K562 (cell line): ENCODE results near the gene PRR14. TPM values are rescaled to one million over a fixed set of nuclear protein-coding genes. Genes with fewer than 3 reads are reported as not detected.

Experiments used
- CBX3 ChIP-seq, 2 experiments: IDR thresholded peaks; 1 replicate in 1 of 2; 2 replicates in 1 of 2; pipeline ENCODE4 v1.6.1; 2012; ENCODE audit warnings: inconsistent platforms in 2 of 2, low read length in 2 of 2, borderline replicate concordance in 1 of 2, control low read depth in 1 of 2
- ELF1 ChIP-seq: fragments of 200-800 bp; sonication (Bioruptor generic); IDR thresholded peaks from 2 replicates; pipeline ENCODE4 v1.6.1; 2016; ENCODE audit warnings: missing genetic modification characterization, missing compliant biosample characterization
- HDGF ChIP-seq: fragments of 450-650 bp; IDR thresholded peaks from 2 replicates; pipeline ENCODE4 v1.6.1; 2016
- RBM39 ChIP-seq: fragments of 200-400 bp; formaldehyde crosslinking; optimal IDR thresholded peaks from 2 replicates; pipeline ENCODE3; 2018; ENCODE audit warnings: low read depth, low read length
- SMAD4 ChIP-seq: fragments of 250-450 bp; sonication (Bioruptor Pico); conservative IDR thresholded peaks from 2 replicates; pipeline ENCODE4 v1.8.0; 2021; ENCODE audit warnings: inconsistent platforms, mild to moderate bottlenecking, moderate library complexity
- SMARCE1 ChIP-seq: fragments of 450-650 bp; IDR thresholded peaks from 2 replicates; pipeline ENCODE4 v1.7.1; 2016; ENCODE audit warnings: mild to moderate bottlenecking
- polyA plus RNA-seq, 8 experiments: library from polyadenylated mRNA; depleted of rRNA in 4 of 8; stranded (reverse) in 5 of 8; unstranded in 3 of 8; fragments of >200 nt; fragmentation: Nextera tagmentation in 2 of 8; fragmentation: Illumina TruSeq in 1 of 8; extraction: Ambion mirVana in 2 of 8; extraction: Trizol in 1 of 8; gene quantifications; 2 replicates each; pipeline versions ENCODE4 v1.2.1 to v1.2.3, GENCODE V29; 2011 to 2014; ENCODE audit warnings: inconsistent platforms in 1 of 8, missing spikeins in 1 of 8
- total RNA-seq, 7 experiments: library from RNA; depleted of rRNA in 6 of 7; stranded (reverse); fragments of >200 nt in 6 of 7; fragmentation: Illumina TruSeq in 2 of 7; extraction: Trizol in 2 of 7; gene quantifications; 2 replicates each; pipeline versions ENCODE4 v1.2.1 to v1.2.3, GENCODE V29; 2011 to 2021; ENCODE audit warnings: low replicate concordance in 1 of 7
- TF ChIP-seq, protein P1 (sequence below): fragments of 150-350 bp; IDR thresholded peaks from 2 replicates; pipeline ENCODE4 v1.6.1; 2014; ENCODE audit warnings: low read depth, mild to moderate bottlenecking, low read length, borderline replicate concordance
- TF ChIP-seq, protein P2 (sequence below): fragments of 250-450 bp; sonication (Bioruptor Pico); IDR thresholded peaks from 2 replicates; pipeline ENCODE4 v1.5.1; 2021; ENCODE audit warnings: mild to moderate bottlenecking
- TF ChIP-seq, protein P3 (sequence below): fragments of 450-650 bp; IDR thresholded peaks from 2 replicates; pipeline ENCODE4 v1.6.1; 2016
- TF ChIP-seq, protein P4 (sequence below): sonication (generic); formaldehyde crosslinking; IDR thresholded peaks from 2 replicates; pipeline ENCODE4 v1.8.0; 2022; ENCODE audit warnings: mild to moderate bottlenecking, missing genetic modification reagents
- TF ChIP-seq, protein P5 (sequence below): IDR thresholded peaks from 2 replicates; pipeline ENCODE4 v1.6.1; 2011; ENCODE audit warnings: borderline replicate concordance, low read depth, mild to moderate bottlenecking, moderate library complexity, low read length; ENCODE audit not compliant: insufficient read depth, poor library complexity, severe bottlenecking

Gene PRR14
- total and polyA plus RNA-seq, 9 of the 15 experiments (the other 6 are each of a cell fraction or from before 2014, with no cell fraction given) = 2.2 to 63.1 (median 11.5) TPM

DNA sequence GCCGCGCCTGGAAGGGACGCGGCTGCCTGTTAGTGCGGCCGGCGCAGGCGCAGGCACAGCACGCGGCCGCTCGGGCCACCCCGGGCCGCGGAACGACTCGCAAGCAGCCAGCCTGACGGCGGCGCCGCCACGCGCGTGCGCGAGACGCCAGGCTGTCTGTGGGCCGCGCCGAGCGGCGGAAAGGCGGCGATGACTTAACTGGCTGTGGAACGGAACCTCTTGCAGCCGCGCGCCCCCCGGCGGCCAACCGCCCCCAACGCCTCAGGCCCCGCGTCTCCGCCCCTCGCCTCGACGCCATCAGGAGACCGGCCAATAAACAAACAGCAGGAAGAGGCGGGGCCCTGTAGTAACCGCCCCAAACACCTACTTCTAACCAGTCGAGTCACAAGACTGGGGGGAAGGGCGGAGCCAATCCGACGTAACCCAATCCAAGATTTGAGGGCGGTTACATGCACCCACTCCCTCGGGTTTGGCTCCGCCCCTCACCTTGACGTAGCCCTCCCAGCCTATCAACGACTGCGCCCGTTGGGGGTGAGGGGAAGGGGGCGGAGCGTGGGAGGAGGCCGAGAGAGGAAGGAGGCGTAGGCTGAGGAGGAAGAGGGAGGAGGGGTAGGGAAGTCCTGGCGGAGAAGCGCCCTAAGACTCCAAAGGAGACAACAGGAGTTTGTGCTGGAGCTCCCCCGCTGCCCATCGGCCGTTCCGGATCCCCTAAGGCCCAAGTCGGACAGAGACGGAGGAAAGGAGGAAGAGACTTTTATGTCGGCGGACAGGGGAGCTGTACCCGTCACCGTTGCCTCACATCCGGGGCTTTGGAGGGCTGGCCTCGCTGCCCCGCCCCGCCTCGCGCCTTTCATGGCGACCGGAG lies 7.3 kb downstream of the PRR14 start, which contains the start of gene FBRS (continued):
- TF ChIP-seq, protein P1, sequence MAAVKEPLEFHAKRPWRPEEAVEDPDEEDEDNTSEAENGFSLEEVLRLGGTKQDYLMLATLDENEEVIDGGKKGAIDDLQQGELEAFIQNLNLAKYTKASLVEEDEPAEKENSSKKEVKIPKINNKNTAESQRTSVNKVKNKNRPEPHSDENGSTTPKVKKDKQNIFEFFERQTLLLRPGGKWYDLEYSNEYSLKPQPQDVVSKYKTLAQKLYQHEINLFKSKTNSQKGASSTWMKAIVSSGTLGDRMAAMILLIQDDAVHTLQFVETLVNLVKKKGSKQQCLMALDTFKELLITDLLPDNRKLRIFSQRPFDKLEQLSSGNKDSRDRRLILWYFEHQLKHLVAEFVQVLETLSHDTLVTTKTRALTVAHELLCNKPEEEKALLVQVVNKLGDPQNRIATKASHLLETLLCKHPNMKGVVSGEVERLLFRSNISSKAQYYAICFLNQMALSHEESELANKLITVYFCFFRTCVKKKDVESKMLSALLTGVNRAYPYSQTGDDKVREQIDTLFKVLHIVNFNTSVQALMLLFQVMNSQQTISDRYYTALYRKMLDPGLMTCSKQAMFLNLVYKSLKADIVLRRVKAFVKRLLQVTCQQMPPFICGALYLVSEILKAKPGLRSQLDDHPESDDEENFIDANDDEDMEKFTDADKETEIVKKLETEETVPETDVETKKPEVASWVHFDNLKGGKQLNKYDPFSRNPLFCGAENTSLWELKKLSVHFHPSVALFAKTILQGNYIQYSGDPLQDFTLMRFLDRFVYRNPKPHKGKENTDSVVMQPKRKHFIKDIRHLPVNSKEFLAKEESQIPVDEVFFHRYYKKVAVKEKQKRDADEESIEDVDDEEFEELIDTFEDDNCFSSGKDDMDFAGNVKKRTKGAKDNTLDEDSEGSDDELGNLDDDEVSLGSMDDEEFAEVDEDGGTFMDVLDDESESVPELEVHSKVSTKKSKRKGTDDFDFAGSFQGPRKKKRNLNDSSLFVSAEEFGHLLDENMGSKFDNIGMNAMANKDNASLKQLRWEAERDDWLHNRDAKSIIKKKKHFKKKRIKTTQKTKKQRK = peak; percentile 32; the same call in 1 of the 2 replicates
- TF ChIP-seq, protein P2, sequence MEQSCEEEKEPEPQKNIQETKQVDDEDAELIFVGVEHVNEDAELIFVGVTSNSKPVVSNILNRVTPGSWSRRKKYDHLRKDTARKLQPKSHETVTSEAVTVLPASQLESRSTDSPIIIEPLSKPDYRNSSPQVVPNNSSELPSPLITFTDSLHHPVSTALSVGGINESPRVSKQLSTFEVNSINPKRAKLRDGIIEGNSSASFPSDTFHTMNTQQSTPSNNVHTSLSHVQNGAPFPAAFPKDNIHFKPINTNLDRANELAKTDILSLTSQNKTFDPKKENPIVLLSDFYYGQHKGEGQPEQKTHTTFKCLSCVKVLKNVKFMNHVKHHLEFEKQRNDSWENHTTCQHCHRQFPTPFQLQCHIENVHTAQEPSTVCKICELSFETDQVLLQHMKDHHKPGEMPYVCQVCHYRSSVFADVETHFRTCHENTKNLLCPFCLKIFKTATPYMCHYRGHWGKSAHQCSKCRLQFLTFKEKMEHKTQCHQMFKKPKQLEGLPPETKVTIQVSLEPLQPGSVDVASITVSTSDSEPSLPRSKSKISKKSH (CRISPR knock-in tag) = no peak
- peak; percentile 100 for TF ChIP-seq SMAD4
- TF ChIP-seq, protein P3, sequence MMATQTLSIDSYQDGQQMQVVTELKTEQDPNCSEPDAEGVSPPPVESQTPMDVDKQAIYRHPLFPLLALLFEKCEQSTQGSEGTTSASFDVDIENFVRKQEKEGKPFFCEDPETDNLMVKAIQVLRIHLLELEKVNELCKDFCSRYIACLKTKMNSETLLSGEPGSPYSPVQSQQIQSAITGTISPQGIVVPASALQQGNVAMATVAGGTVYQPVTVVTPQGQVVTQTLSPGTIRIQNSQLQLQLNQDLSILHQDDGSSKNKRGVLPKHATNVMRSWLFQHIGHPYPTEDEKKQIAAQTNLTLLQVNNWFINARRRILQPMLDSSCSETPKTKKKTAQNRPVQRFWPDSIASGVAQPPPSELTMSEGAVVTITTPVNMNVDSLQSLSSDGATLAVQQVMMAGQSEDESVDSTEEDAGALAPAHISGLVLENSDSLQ = peak; percentile 86
- TF ChIP-seq SMARCE1 = peak; percentile 68; the same call in 1 of the 2 replicates
- peak; percentile 85 for TF ChIP-seq ELF1 (tag)
- TF ChIP-seq CBX3 (IDR thresholded peaks at IDR 0.05; ENCODE audit: borderline replicate concordance in 1 of 2, low read length in 2 of 2) = no peak
- peak; percentile 96 for TF ChIP-seq HDGF
- TF ChIP-seq, protein P4, sequence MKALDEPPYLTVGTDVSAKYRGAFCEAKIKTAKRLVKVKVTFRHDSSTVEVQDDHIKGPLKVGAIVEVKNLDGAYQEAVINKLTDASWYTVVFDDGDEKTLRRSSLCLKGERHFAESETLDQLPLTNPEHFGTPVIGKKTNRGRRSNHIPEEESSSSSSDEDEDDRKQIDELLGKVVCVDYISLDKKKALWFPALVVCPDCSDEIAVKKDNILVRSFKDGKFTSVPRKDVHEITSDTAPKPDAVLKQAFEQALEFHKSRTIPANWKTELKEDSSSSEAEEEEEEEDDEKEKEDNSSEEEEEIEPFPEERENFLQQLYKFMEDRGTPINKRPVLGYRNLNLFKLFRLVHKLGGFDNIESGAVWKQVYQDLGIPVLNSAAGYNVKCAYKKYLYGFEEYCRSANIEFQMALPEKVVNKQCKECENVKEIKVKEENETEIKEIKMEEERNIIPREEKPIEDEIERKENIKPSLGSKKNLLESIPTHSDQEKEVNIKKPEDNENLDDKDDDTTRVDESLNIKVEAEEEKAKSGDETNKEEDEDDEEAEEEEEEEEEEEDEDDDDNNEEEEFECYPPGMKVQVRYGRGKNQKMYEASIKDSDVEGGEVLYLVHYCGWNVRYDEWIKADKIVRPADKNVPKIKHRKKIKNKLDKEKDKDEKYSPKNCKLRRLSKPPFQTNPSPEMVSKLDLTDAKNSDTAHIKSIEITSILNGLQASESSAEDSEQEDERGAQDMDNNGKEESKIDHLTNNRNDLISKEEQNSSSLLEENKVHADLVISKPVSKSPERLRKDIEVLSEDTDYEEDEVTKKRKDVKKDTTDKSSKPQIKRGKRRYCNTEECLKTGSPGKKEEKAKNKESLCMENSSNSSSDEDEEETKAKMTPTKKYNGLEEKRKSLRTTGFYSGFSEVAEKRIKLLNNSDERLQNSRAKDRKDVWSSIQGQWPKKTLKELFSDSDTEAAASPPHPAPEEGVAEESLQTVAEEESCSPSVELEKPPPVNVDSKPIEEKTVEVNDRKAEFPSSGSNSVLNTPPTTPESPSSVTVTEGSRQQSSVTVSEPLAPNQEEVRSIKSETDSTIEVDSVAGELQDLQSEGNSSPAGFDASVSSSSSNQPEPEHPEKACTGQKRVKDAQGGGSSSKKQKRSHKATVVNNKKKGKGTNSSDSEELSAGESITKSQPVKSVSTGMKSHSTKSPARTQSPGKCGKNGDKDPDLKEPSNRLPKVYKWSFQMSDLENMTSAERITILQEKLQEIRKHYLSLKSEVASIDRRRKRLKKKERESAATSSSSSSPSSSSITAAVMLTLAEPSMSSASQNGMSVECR = peak; percentile 76
- TF ChIP-seq, protein P5, sequence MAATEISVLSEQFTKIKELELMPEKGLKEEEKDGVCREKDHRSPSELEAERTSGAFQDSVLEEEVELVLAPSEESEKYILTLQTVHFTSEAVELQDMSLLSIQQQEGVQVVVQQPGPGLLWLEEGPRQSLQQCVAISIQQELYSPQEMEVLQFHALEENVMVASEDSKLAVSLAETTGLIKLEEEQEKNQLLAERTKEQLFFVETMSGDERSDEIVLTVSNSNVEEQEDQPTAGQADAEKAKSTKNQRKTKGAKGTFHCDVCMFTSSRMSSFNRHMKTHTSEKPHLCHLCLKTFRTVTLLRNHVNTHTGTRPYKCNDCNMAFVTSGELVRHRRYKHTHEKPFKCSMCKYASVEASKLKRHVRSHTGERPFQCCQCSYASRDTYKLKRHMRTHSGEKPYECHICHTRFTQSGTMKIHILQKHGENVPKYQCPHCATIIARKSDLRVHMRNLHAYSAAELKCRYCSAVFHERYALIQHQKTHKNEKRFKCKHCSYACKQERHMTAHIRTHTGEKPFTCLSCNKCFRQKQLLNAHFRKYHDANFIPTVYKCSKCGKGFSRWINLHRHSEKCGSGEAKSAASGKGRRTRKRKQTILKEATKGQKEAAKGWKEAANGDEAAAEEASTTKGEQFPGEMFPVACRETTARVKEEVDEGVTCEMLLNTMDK = peak; percentile 79
- TF ChIP-seq RBM39 = peak; percentile 21
